HepG2 (cell line): ENCODE data around the gene NEK9. TPM values are rescaled to one million over a fixed set of nuclear protein-coding genes. Genes with fewer than 3 reads are reported as not detected.

Experiments used
- ARID3A ChIP-seq: IDR thresholded peaks from 2 replicates; pipeline ENCODE4 v1.6.1; 2012; ENCODE audit warnings: low read depth, low read length, improper control_type of control experiment
- HNF1A ChIP-seq, 2 experiments: sonication (generic) in 1 of 2; formaldehyde crosslinking in 1 of 2; IDR thresholded peaks; 2 replicates each; pipeline versions ENCODE4 v1.4.0 to v1.6.1; 2016 to 2020; ENCODE audit warnings: borderline replicate concordance in 1 of 2, low read depth in 1 of 2, mild to moderate bottlenecking in 1 of 2, missing genetic modification reagents in 1 of 2
- NFE2 ChIP-seq: sonication (generic); formaldehyde crosslinking; IDR thresholded peaks from 2 replicates; pipeline ENCODE4 v1.4.0; 2020; ENCODE audit warnings: missing genetic modification reagents
- NR3C1 ChIP-seq: sonication (generic); formaldehyde crosslinking; IDR thresholded peaks from 2 replicates; pipeline ENCODE4 v1.4.0; 2020; ENCODE audit warnings: missing genetic modification reagents
- RFX3 ChIP-seq: IDR thresholded peaks from 2 replicates; pipeline ENCODE4 v1.6.1; 2016; ENCODE audit warnings: missing biosample characterization, missing genetic modification reagents
- RXRA ChIP-seq: sonication (generic); formaldehyde crosslinking; IDR thresholded peaks from 2 replicates; pipeline ENCODE4 v1.5.1; 2020; ENCODE audit warnings: missing genetic modification reagents
- SIN3B ChIP-seq: fragments of 150-350 bp; IDR thresholded peaks from 2 replicates; pipeline ENCODE4 v1.6.1; 2014; ENCODE audit warnings: low read length
- SOX6 ChIP-seq, 2 experiments: fragments of 450-650 bp in 1 of 2; sonication (generic) in 1 of 2; formaldehyde crosslinking in 1 of 2; IDR thresholded peaks; 2 replicates each; pipeline versions ENCODE4 v1.4.0 to v1.6.1; 2017 to 2020; ENCODE audit warnings: antibody characterized with exemption in 1 of 2, mild to moderate bottlenecking in 1 of 2, missing genetic modification reagents in 1 of 2
- THAP11 ChIP-seq: IDR thresholded peaks from 2 replicates; pipeline ENCODE4 v1.6.1; 2016; ENCODE audit warnings: missing biosample characterization, missing genetic modification reagents
- ZNF407 ChIP-seq: sonication (generic); formaldehyde crosslinking; IDR thresholded peaks from one replicate; pipeline ENCODE4 v1.5.1; 2020; ENCODE audit warnings: mild to moderate bottlenecking, missing genetic modification reagents; ENCODE audit errors: not compliant biosample characterization
- ZNF496 ChIP-seq: sonication (generic); formaldehyde crosslinking; IDR thresholded peaks from 2 replicates; pipeline ENCODE4 v1.8.1; 2023; ENCODE audit warnings: mild to moderate bottlenecking, moderate library complexity, missing genetic modification reagents; ENCODE audit not compliant: insufficient replicate concordance
- ZNF557 ChIP-seq: sonication (generic); formaldehyde crosslinking; IDR thresholded peaks from 2 replicates; pipeline ENCODE4 v1.4.0; 2020; ENCODE audit warnings: missing genetic modification reagents
- ZNF83 ChIP-seq: sonication (generic); formaldehyde crosslinking; IDR thresholded peaks from 2 replicates; pipeline ENCODE4 v1.4.0; 2020; ENCODE audit warnings: missing genetic modification reagents, mild to moderate bottlenecking, borderline replicate concordance
- polyA plus RNA-seq, 8 experiments: library from polyadenylated mRNA; depleted of rRNA in 3 of 8; stranded (reverse) in 7 of 8; unstranded in 1 of 8; fragments of >200 nt; fragmentation: Illumina TruSeq in 4 of 8; extraction: Trizol in 4 of 8; gene quantifications; 2 replicates each; pipeline versions ENCODE4 v1.2.1 to v1.2.3, GENCODE V29; 2011 to 2016; ENCODE audit warnings: low read depth in 4 of 8, missing spikeins in 1 of 8, mixed read lengths in 1 of 8; ENCODE audit not compliant: insufficient read depth in 1 of 8
- total RNA-seq, 5 experiments: library from RNA; depleted of rRNA; stranded (reverse); fragments of >200 nt; fragmentation: Illumina TruSeq; extraction: Trizol; gene quantifications; 2 replicates each; pipeline ENCODE4 v1.2.3, GENCODE V29; 2016; ENCODE audit warnings: low read depth in 1 of 5

Gene NEK9
- total and polyA plus RNA-seq, 2 of the 13 experiments (the other 11 are each of a cell fraction or from before 2014, with no cell fraction given), result 16.5 to 27.3 TPM

GRCh38 chr14:75126679-75127473, at the start of gene NEK9 (continued):
- TF ChIP-seq ZNF407 (peak; percentile 59), NFE2 (CRISPR knock-in tag) (no peak), RXRA (peak; percentile 64), THAP11 (CRISPR knock-in tag) (peak; percentile 92), SIN3B (no peak; the same call in 1 of the 2 replicates), ZNF83 (no peak), SOX6 (IDR thresholded peaks at IDR 0.05) (no peak), SOX6 (CRISPR knock-in tag; IDR thresholded peaks at IDR 0.05) (peak; percentile 46), ZNF496 (CRISPR knock-in tag) (no peak), NR3C1 (CRISPR knock-in tag) (no peak; the same call in 1 of the 2 replicates), HNF1A (IDR thresholded peaks at IDR 0.05; ENCODE audit: low read depth) (no peak), HNF1A (CRISPR knock-in tag; IDR thresholded peaks at IDR 0.05; ENCODE audit: borderline replicate concordance) (no peak; the same call in 1 of the 2 replicates), RFX3 (CRISPR knock-in tag) (peak; percentile 40; the same call in 1 of the 2 replicates), ZNF557 (no peak), ARID3A (no peak)
